Large intestine (tissue), 3 donors: ENCODE data around the gene XRCC5. TPM values are rescaled to one million over a fixed set of nuclear protein-coding genes. Genes with fewer than 3 reads are reported as not detected.

Experiments
- DNase-seq, 2 donors: peaks; one replicate each; pipeline versions ENCODE4 v3.0.0 to v3.0.0-alpha.2; 2013
- H3K27ac ChIP-seq: one replicate; pipeline ENCODE4 v1.5.1; 2013; ENCODE audit warnings: low read length
- H3K27me3 ChIP-seq: 2 replicates; pipeline ENCODE4 v1.6.1; 2013; ENCODE audit warnings: low read length; ENCODE audit not compliant: control insufficient read depth, insufficient read depth
- H3K36me3 ChIP-seq: 2 replicates; pipeline ENCODE4 v1.6.1; 2013; ENCODE audit warnings: low read length; ENCODE audit not compliant: control insufficient read depth, insufficient read depth
- H3K4me1 ChIP-seq: one replicate; pipeline ENCODE4 v1.6.1; 2013; ENCODE audit warnings: low read length; ENCODE audit not compliant: control insufficient read depth, insufficient read depth
- H3K4me3 ChIP-seq: one replicate; pipeline ENCODE4 v1.5.1; 2013; ENCODE audit warnings: low read length
- H3K9me3 ChIP-seq: one replicate; pipeline ENCODE4 v1.6.1; 2013; ENCODE audit warnings: mild to moderate bottlenecking, low read depth, low read length, moderate library complexity; ENCODE audit not compliant: control insufficient read depth
- WGBS: methylation state at CpG from one replicate; pipeline ENCODE4 v1.1.5; 2013; ENCODE audit warnings: low lambda C conversion rate; ENCODE audit not compliant: insufficient coverage; 5-methylcytosine and 5-hydroxymethylcytosine counted together
- polyA plus RNA-seq: library from polyadenylated mRNA; unstranded; fragments of 120-200 nt; gene quantifications from one replicate; pipeline ENCODE4 v1.2.1, GENCODE V29; 2013

The XRCC5 gene
- polyA plus RNA-seq, 1 donor, result 192 TPM

DNA sequence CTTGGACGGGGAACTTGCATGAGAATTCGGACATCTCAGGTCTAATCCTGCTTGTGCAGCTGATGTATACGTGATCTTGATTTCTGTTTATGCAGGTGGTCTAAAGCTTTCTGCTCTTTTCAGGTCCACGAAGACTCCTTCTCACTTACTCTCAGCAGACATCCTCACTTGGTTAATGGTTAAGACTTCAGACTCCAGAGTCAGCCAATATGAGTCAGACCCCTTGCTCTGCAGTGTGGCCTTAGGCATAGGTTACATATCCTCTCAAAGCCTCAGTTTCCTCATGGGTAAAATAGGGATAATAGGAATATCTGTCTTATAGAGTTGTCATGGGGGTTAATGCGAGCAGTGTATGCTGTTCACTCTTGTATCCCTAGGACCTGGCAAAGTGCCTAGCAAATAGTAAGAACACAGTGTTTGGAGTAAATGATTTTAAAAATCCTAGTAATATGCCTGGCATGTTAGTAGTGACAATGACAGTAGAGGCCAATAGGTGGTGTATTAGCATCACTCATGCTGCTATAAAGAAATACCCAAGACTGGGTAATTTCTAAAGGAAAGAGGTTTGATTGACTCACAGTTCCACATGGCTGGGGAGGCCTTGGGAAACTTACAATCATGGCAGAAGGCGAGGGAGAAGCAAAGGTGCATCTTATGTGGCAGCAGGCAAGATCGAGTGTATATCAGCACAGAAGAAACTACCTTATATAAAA is 42.3 kb downstream of the XRCC5 start:
- WGBS, result no CpG with 5 or more reads among the region's 7 CpGs

GRCh38 chr2:216155954-216156353 is 46.8 kb downstream of the XRCC5 start:
- WGBS, result no CpG with 5 or more reads among the region's 3 CpGs
- no peaks in the 10 kb centered on the region for H3K4me1 ChIP-seq
- no peak overlapping the region for H3K4me3 ChIP-seq
- no peaks in the 10 kb centered on the region for H3K27me3 ChIP-seq
- no peaks in the 10 kb centered on the region for H3K9me3 ChIP-seq
- peaks cover 70% of the 10 kb centered on the region for H3K36me3 ChIP-seq
- H3K27ac ChIP-seq, result no peak overlapping the region
- DNase-seq, result no peak

More for the DNA sequence above, 42.3 kb downstream of the XRCC5 start:
- no peaks in the 10 kb centered on the region for H3K27me3 ChIP-seq
- no peak for DNase-seq
- H3K36me3 ChIP-seq, result peaks cover 84% of the 10 kb centered on the region
- H3K27ac ChIP-seq, result no peak overlapping the region
- no peaks in the 10 kb centered on the region for H3K9me3 ChIP-seq
- no peak overlapping the region for H3K4me3 ChIP-seq
- no peaks in the 10 kb centered on the region for H3K4me1 ChIP-seq

- H3K27ac ChIP-seq, result no peak overlapping the region
- DNase-seq, result no peak
- H3K4me3 ChIP-seq, result no peak overlapping the region
- no peaks in the 10 kb centered on the region for H3K27me3 ChIP-seq
- H3K4me1 ChIP-seq, result no peaks in the 10 kb centered on the region
- H3K36me3 ChIP-seq, result peaks cover 71% of the 10 kb centered on the region
- 98% methylated on average over 3 of the region's 13 CpGs for WGBS
- no peaks in the 10 kb centered on the region for H3K9me3 ChIP-seq
Observed at GRCh38 chr2:216156822-216157221, 47.7 kb downstream of the XRCC5 start.

- Histone ChIP-seq H3K9me3 (no peaks in the 10 kb centered on the region), H3K4me3 (no peak overlapping the region), H3K27me3 (no peaks in the 10 kb centered on the region), H3K27ac (no peak overlapping the region), H3K36me3 (peaks cover 71% of the 10 kb centered on the region), H3K4me1 (no peaks in the 10 kb centered on the region)
- no peak for DNase-seq
- 73% methylated on average over 2 of the region's 2 CpGs for WGBS
Observed at GRCh38 chr2:216159144-216159543, 50.0 kb downstream of the XRCC5 start.

- Histone ChIP-seq H3K27me3 (no peaks in the 10 kb centered on the region), H3K4me3 (no peak overlapping the region), H3K9me3 (no peaks in the 10 kb centered on the region), H3K4me1 (no peaks in the 10 kb centered on the region), H3K36me3 (peaks cover 71% of the 10 kb centered on the region), H3K27ac (no peak overlapping the region)
- DNase-seq, result no peak
- 100% methylated on average over 1 of the region's 1 CpG for WGBS
Observed at GRCh38 chr2:216159646-216160045, 50.5 kb downstream of the XRCC5 start.

DNA sequence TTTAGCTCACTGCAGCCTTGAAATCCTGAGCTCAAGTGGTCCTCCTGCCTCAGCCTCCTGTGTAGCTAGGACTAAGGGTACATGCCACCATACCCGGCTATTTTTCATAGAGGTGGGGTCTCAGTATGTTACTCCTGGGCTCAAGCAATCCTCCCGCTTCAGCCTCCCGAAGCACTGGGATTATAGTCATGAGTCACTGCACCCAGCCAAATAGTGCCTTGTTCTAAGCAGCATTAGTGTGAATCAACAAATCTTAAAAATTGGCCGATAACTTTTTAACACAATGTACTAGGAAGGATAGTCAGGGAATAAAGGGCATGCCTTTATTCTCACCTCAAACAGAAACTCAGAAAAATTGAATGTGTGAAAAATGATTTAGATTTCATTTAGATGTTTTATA is 51.6 kb downstream of the XRCC5 start:
- Histone ChIP-seq H3K36me3 (peaks cover 77% of the 10 kb centered on the region), H3K27me3 (no peaks in the 10 kb centered on the region), H3K4me1 (no peaks in the 10 kb centered on the region), H3K9me3 (no peaks in the 10 kb centered on the region), H3K4me3 (no peak overlapping the region), H3K27ac (no peak overlapping the region)
- WGBS, result no CpG with 5 or more reads among the region's 4 CpGs
- DNase-seq, result no peak

GRCh38 chr2:216161967-216162366 is 52.8 kb downstream of the XRCC5 start:
- H3K27me3 ChIP-seq, result no peaks in the 10 kb centered on the region
- no peaks in the 10 kb centered on the region for H3K9me3 ChIP-seq
- peaks cover 77% of the 10 kb centered on the region for H3K36me3 ChIP-seq
- WGBS, result 100% methylated on average over 2 of the region's 4 CpGs
- H3K4me1 ChIP-seq, result no peaks in the 10 kb centered on the region
- H3K27ac ChIP-seq, result no peak overlapping the region
- DNase-seq, result no peak
- no peak overlapping the region for H3K4me3 ChIP-seq

DNA sequence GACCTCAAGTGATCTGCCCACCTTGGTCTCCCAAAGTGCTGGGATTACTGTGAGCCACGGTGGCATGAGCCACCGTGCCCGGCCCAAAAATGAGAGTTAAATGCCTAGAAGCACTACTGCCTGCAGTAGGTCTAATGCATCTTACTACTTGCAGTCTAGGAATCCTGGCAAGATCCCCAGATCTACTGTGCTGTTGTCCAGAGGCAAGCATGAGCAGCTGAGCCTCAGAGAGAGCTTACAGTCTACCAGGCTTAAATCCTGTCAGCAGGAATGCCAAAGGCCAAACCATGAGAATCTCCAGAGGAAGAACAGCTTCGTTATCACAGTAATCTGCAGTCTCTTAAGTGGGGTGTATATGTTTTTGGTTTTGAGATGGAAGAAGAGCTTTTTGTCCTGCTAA is 54.4 kb downstream of the XRCC5 start:
- Histone ChIP-seq H3K4me3 (no peak overlapping the region), H3K9me3 (no peaks in the 10 kb centered on the region), H3K27me3 (no peaks in the 10 kb centered on the region), H3K36me3 (peaks cover 75% of the 10 kb centered on the region), H3K27ac (no peak overlapping the region), H3K4me1 (no peaks in the 10 kb centered on the region)
- 93% methylated on average over 3 of the region's 4 CpGs for WGBS
- no peak for DNase-seq

GRCh38 chr2:216164087-216164486 is 54.9 kb downstream of the XRCC5 start:
- H3K4me1 ChIP-seq, result no peaks in the 10 kb centered on the region
- peak in 1 of 2 donors; percentile 21 for DNase-seq
- H3K36me3 ChIP-seq, result peaks cover 77% of the 10 kb centered on the region
- no CpG with 5 or more reads among the region's 5 CpGs for WGBS
- no peaks in the 10 kb centered on the region for H3K27me3 ChIP-seq
- H3K9me3 ChIP-seq, result no peaks in the 10 kb centered on the region
- no peak overlapping the region for H3K4me3 ChIP-seq
- no peak overlapping the region for H3K27ac ChIP-seq

- H3K36me3 ChIP-seq, result peaks cover 81% of the 10 kb centered on the region
- WGBS, result no CpG with 5 or more reads among the region's 4 CpGs
Observed at GRCh38 chr2:216164576-216164975, 55.4 kb downstream of the XRCC5 start.

GRCh38 chr2:216165711-216166110 is 56.6 kb downstream of the XRCC5 start:
- Histone ChIP-seq H3K27ac (no peak overlapping the region), H3K4me1 (no peaks in the 10 kb centered on the region), H3K9me3 (no peaks in the 10 kb centered on the region), H3K36me3 (peaks cover 78% of the 10 kb centered on the region), H3K4me3 (no peak overlapping the region), H3K27me3 (no peaks in the 10 kb centered on the region)
- no peak for DNase-seq
- no CpG with 5 or more reads among the region's 4 CpGs for WGBS

More at GRCh38 chr2:216164576-216164975, 55.4 kb downstream of the XRCC5 start:
- no peak overlapping the region for H3K4me3 ChIP-seq
- no peaks in the 10 kb centered on the region for H3K4me1 ChIP-seq
- DNase-seq, result no peak
- H3K27me3 ChIP-seq, result no peaks in the 10 kb centered on the region
- H3K27ac ChIP-seq, result no peak overlapping the region
- no peaks in the 10 kb centered on the region for H3K9me3 ChIP-seq
